Measurements from ENCODE around the gene HSPB1.
"Not testable (repeated sequence)": the region's sequence is repeated elsewhere in the genome, so short reads cannot be mapped to it uniquely, and the experiment has no call there.

Gene HSPB1

DNA sequence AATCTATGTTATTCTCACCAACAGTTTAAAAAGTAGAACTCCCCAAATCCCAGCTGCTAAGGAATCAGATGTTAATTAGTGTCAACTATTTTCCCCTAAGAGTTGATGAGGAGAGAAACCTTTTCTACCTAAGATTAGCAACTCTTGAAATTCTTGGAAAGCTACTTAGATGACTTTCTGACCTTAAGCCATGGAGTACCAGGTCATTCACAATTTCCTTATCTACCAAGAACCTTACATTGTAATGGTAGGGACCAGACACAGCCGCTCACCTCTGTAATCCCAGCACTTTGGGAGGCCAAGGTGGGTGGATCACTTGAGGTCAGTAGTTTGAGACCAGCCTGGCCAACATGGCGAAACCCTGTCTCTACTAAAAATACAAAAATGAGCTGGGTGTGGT lies 32.9 kb downstream of the HSPB1 start:
- not testable (repeated sequence) for DNase-seq

DNA sequence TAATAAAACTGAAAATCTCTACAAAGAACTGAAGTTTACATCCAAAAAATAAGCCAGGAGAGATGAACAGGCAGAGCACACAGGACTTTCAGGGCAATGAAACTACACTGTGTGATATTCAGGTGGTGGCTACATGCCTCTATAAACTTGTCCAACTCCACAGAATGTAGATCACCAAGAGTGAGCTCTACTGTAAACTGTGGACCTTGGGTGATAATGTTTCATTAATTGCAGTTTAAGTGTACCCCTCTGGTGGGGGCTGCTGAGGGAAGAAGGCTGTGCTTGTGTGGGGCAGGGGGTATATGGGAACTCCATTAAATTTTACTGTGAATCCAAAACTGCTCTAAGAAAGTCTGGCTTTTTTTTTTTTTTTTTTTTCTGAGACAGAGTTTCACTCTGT lies 33.6 kb downstream of the HSPB1 start:
- DNase-seq: no peak

DNA sequence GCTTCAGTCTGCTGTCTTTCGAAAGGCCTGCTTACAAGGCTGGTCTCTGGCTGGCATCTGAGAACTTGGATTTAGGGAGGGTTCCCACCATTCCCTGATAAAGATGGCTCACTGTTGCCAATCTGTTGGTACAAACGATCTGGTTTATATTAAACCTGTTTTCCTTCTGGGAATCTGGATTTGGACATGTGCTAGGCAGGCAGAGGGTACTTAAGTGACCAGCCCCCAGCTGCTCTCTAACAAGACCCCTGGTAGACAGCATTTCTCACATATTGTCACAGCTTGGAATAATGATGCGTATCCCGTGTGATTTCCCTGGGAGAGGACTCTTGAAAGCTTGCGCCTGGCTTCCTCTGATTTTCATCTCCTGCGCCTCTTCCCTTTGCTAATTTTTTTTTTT lies 34.7 kb downstream of the HSPB1 start:
- no peak for DNase-seq

DNA sequence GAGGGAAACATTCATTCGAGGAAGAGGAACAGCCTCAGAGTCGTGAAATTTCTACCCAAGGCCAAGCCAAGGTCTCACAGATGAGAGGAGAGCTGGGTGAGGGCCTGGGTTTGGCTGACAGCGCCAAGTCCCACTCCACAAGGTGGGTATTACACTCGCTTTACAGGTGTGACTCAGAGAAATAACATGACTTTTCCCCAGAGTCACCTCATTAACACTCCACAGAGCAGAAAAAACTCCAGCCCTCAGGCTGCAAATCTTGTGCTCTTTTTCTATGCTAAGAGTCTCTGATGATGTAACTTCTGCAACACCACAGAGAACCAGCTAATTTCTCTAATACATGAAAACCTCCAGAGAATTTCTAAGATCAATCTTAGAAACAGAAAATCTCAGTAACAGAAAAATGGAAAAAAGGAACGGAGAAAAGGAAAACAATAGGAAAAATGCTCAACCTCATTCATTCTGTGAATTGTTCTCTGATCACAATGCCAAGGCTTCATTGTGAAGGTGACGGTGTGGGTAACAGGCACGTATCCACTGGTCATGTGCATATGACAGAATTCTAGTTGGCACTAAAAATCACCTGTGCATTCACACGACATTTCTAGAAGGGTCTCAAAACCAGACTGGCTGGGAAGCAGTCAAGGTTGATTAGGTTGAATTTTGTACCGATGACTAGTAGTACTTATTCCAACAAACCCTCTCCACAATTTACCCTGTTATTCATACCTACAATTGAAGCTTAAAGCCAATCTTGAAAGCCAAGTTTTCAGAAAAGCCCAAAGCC lies 36.0 kb downstream of the HSPB1 start:
- DNase-seq: no peak

DNA sequence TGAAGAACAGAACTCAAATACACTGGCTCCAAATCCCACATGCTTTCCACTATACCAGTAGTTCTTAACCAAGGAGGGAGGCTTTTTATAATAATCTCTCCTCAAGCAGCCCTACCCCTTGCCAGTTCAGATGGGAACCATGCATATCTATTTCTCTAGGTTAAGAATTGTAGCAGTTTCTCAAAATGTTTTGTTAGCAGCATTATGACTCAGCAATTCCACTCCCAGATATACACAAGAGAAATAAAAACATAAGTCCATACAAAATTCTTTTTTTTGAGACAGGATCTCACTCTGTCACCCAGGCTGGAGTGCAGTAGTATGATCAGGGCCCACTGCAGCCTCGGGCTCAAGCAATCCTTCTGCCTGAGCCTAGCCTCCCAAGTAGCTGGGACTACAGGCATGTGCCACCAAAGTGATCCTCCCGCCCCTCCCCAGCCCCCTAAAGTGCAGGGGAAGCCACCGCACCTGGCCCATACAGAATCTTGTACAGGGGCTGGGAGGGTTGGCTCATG lies 38.2 kb downstream of the HSPB1 start:
- DNase-seq: no peak

DNA sequence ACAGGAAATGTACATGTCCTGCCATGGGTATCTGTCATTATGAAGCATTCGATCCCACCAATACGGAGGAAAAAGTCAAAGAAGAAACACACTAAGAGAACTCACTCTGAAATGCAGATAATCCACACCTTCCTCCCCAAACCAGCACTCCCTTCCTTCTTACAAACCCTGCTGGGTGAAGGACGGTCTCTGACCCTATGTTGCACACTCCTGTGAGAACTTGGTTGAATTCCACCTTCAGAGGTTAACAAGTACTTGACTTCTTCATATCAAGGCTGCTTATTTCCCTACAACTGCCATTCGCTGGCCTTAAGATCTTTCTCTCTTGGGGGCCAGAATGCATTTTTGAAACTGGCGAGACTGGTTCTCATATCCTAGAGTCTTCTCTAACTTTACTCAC lies 39.7 kb downstream of the HSPB1 start:
- DNase-seq: no peak

DNA sequence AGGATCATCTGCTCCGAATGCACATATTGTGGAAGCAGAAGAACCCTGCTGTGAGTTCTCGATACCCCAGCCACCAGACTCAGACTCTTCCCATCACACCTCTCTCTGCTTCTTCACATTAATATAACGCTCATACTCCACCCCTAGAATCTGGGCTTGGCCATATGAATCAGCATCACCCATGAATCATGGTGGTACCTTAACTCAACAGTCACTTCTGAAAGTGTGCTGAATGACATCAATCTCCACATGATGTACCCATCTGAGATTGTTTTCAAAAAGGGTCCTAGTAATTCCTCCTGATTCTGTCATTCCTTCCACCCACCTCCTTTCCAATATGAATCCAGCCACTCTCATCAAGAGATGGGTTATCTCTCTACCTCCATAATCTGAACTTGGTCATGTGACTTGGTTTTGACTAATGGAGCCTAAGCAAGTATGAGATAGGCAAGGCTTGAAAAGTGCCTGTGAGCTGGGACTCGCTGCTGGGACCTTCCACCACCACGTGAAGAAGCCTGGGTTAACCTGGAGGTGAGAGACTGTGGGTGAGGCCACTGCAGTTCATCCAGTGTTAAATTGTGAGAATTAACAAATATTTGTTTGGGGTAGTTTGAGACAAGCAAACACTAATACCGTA lies 40.9 kb downstream of the HSPB1 start:
- no peak for DNase-seq

DNA sequence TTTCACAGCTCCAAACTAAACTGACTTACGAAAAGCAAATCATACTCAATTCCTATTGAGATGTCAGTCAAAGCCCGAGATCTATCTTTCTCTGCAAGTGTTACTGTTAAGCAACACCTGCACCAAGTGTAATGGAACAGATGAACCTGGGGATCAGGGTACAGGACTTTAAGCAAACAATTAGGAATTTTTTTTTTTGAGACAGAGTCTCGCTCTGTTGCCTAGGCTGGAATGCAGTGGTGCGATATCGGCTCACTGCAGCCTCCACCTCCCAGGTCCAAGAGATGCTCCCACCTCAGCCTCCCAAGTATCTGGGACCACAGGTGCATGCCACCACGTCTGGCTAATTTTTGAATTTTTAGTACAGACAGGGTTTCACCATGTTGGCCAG lies 41.5 kb downstream of the HSPB1 start:
- DNase-seq: no peak

DNA sequence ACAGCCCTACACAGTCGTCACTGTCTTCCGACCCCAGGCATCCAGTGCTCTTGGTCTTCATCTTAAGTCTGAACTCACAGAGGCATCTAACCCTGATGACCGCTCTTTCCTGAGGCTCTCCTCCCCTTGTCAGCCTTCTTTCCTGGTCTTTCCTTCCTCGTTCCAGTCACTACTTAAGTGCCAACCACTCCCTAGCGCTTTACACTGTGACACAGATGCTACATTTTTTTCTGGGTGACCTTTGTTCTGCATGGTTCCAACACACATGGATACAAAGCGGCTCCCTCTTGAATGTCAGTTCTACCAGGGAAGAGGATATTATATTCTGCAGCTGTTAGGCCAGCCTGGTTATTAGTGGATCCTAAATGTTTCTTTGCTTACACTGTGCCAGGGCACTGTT lies 43.6 kb downstream of the HSPB1 start:
- no peak for DNase-seq

DNA sequence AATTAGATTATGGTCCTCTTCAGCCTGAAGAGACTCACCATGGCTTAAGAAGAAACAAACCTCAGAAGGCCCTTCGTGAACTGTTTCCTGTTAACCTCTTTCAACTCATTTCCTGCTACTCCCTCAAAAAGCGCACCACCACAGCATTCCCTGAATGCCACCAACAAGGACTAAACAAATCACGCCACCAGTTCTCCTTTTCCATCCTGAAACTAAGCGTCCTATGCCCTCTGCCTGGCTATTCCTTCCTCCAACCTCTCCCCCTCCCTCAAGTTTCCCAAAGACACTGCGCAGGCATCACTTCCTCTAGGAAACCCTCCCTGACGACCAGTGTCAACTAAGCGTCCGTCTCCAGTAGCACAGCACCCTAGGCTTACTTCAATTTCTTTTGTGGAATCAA lies 44.3 kb downstream of the HSPB1 start:
- no peak for DNase-seq

DNA sequence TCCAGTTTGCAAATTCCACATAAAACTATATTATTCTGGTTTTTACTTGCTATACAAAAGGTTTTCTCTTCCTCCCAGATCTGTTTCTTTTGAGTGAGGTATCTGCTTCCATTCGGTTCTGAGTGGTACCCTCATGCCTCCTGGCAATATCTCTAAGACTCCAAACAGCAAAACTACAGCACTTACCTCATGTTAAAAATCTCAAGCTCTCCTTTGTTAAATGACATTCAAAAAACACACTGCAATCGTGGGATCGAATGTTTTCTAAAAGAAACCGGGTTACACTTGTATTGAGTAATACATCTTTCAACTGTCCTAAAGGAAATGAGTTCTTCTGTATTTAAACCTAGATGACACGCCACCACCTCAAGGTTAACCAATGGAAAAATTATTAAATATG lies 45.2 kb downstream of the HSPB1 start:
- DNase-seq: no peak

DNA sequence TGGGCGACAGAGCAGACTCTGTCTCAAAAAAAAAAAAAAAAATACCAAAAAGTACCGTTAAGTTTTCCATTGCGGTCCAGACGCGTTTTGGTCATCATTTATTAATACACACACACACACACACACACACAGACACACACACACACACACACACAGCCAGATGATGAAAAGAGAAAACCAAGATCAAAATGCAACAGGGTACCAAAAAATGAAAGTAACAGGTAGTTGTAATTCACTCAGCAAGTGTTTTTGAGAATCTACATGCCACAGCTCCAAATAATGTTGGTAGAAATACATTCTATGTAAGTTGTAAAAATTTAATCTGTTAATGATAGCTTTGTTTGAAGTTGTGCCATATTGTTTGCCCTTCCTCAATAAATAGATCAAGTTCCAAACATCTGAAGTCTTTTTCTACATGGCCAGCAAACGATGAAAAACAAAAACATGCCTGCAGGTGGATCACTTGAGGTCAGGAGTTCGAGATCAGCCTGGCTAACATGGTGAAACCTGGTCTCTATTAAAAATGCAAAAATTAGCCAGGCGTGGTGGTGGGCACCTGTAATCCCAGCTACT lies 46.9 kb downstream of the HSPB1 start:
- DNase-seq: no peak

DNA sequence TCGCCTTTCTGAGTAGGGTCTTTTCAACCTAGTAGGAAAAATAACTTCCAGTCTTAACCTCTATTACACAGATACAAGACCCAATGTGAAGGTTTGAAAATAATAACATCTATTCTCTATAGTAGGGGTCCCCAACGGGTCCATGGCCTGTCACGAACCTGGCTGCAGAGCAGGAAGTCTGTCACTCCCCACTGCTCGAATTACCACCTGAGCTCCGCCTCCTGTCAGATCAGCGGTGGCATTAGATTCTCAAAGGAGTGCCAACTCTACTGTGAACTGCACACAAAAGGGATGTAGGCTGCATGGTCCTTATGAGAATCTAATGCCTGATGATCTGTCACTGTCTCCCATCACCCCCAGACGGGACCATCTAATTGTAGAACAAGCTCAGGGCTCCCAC lies 48.9 kb downstream of the HSPB1 start:
- no peak for DNase-seq

DNA sequence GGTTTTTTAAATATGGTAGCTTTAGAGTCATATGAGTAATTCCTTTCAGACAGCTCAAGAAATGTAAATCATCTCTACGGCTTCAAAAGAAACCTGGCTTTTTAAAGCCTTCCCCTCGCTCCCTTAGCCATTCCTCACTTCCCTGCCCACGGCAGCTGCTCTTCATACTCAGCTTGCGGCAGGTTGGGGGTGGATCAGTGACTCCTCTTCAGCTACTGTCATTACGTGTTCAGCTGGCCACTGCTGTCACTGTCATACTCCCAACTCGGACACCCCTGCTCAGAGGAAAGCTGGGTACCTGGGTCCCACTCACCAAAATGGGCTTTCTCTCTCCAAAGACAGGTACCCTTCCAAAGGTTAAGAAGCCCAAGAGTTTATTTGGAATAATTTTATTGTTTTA lies 49.7 kb downstream of the HSPB1 start:
- DNase-seq: no peak

DNA sequence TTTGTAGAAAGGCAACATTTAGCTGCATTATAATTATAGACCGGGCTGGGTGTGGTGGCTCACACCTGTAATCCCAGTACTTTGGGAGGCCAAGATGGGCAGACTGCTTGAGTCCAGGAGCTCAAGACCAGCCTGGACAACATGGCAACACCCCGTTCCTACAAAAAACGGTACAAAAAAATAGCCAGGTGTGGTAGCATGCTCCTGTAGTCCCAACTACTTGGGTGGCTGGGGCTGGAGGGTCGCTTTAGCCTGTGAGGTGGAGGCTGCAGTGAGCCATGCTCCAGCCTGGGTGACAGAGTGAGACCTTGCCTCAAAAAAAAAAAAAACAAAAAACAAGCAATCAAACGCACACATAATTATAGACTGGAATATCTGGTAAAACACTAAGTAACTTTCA lies 51.3 kb downstream of the HSPB1 start:
- DNase-seq: no peak

Measured in CD4-positive, alpha-beta T cell treated with Interleukin-1 beta for 1 hour (primary cell).